RWPE1 (cell line): ENCODE measurements around the gene DYNC2H1.

Experiments
- CTCF ChIA-PET: fragments of 350-600 bp; sonication (Branson Sonifier 250); formaldehyde crosslinking; extraction: SDS; loops from one replicate; lab custom pipeline; 2021; lab: Yijun Ruan, JAX
- POLR2A ChIA-PET: fragments of 400-600 bp; formaldehyde crosslinking; extraction: SDS; loops from one replicate; lab custom pipeline; 2020; ENCODE audit warnings: antibody characterized with exemption; ENCODE audit not compliant: low non-redundant PET; lab: Yijun Ruan, JAX
- DNase-seq: peaks from one replicate; pipeline ENCODE4 v3.0.0; 2012; ENCODE audit warnings: low spot score
- H3K27ac ChIP-seq: fragments of 450-650 bp; 2 replicates; pipeline ENCODE4 v1.5.1; 2017
- CTCF ChIP-seq: fragments of 450-650 bp; conservative IDR thresholded peaks from 2 replicates; pipeline ENCODE4 v1.5.1; 2017; ENCODE audit warnings: low read depth, mild to moderate bottlenecking

Gene DYNC2H1

GRCh38 chr11:103396237-103396636 lies 287.0 kb downstream of the DYNC2H1 start:
- no peak overlapping the region for H3K27ac ChIP-seq
- TF ChIP-seq CTCF: no peak
- CTCF ChIA-PET: interaction anchor here (0.6 kb wide), 1 partner anchor 12 kb away, joined by 4 read pairs; no protein-coding TSS in a partner anchor
- POLR2A ChIA-PET: no interaction called here
- DNase-seq: no peak

- H3K27ac ChIP-seq: no peak overlapping the region
- POLR2A ChIA-PET: no interaction called here
- TF ChIP-seq CTCF: no peak
- CTCF ChIA-PET: no interaction called here
- no peak for DNase-seq
Observed at GRCh38 chr11:103397369-103397768, 288.1 kb downstream of the DYNC2H1 start.

- no peak for TF ChIP-seq CTCF
- H3K27ac ChIP-seq: no peak overlapping the region
- POLR2A ChIA-PET: no interaction called here
- CTCF ChIA-PET: interaction anchor here (0.6 kb wide), 1 partner anchor 202 kb away, joined by 3 read pairs; no protein-coding TSS in a partner anchor
- no peak for DNase-seq
Observed at GRCh38 chr11:103398829-103399228, 289.6 kb downstream of the DYNC2H1 start.

GRCh38 chr11:103406357-103406756 lies 297.1 kb downstream of the DYNC2H1 start:
- TF ChIP-seq CTCF: no peak
- DNase-seq: no peak
- H3K27ac ChIP-seq: no peak overlapping the region
- ChIA-PET POLR2A (no interaction called here), CTCF (no interaction called here)

- DNase-seq: no peak
- ChIA-PET CTCF (no interaction called here), POLR2A (no interaction called here)
- no peak for TF ChIP-seq CTCF
- no peak overlapping the region for H3K27ac ChIP-seq
Observed at GRCh38 chr11:103407641-103408040, 298.4 kb downstream of the DYNC2H1 start.

GRCh38 chr11:103413266-103413888 lies 304.2 kb downstream of the DYNC2H1 start:
- H3K27ac ChIP-seq: no peak overlapping the region
- ChIA-PET CTCF (interaction anchor here (0.5 kb wide), 1 partner anchor 1074 kb away, joined by 3 read pairs; no protein-coding TSS in a partner anchor), POLR2A (no interaction called here)
- no peak for DNase-seq
- TF ChIP-seq CTCF: no peak
